WI38 (cell line): ENCODE measurements around the gene KCNJ12.

Experiments used
- H3K4me3 ChIP-seq: 2 replicates; pipeline ENCODE4 v1.5.1; 2011; ENCODE audit warnings: low read depth, mild to moderate bottlenecking, control low read depth, low read length
- CTCF ChIP-seq: IDR thresholded peaks from 2 replicates; pipeline ENCODE4 v1.5.1; 2012; ENCODE audit warnings: low read depth, mild to moderate bottlenecking, control low read depth, low read length

Gene KCNJ12

GRCh38 chr17:21457051-21458026, 81.2 kb downstream of the KCNJ12 start:
- TF ChIP-seq CTCF: peak; percentile 86
- H3K4me3 ChIP-seq: no peak overlapping the region

GRCh38 chr17:21458054-21458453, 81.9 kb downstream of the KCNJ12 start:
- no peak overlapping the region for H3K4me3 ChIP-seq
- no peak for TF ChIP-seq CTCF

DNA sequence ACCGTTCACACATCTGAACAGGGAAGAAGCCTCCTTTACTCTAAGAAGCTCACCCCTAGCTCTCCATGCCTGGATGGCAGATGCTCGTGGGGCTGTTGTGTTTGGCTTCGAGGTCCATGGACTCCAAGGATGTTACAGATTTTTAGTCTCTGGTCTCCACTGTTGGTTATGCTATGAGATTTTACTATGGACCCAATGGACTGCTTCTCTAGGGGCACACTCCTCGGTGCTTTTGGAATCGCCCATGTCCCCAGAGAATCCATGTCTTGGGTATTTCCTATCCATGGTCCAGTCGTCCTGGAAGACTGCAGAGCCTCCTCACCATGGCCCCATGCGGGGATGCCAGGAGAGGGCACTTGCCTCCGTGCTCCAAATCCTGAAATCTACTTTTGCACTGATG, 83.4 kb downstream of the KCNJ12 start:
- no peak overlapping the region for H3K4me3 ChIP-seq
- no peak for TF ChIP-seq CTCF

DNA sequence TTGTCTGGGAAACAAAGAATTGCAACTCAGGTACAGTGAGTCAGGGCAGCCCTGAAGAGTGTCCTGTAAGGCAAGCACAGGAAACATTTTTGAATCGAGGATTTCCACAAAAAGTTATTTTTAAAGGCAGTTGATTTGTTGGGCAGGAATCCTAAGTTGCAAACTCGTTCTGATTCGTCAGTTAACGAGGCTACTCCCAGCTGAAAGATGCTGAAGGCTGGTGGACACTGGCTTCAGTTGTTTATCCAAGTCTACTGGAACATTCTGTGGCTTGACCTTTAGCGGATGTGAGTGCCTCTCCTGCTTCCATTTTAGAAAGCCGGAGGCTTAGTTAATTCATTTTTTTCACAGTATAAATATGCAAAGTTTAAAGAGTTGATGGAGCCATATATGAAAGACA, 84.2 kb downstream of the KCNJ12 start:
- no peak overlapping the region for H3K4me3 ChIP-seq
- TF ChIP-seq CTCF: no peak

- no peak for TF ChIP-seq CTCF
- no peak overlapping the region for H3K4me3 ChIP-seq
These were observed 86.1 kb downstream of the KCNJ12 start for GRCh38 chr17:21462237-21462636.

DNA sequence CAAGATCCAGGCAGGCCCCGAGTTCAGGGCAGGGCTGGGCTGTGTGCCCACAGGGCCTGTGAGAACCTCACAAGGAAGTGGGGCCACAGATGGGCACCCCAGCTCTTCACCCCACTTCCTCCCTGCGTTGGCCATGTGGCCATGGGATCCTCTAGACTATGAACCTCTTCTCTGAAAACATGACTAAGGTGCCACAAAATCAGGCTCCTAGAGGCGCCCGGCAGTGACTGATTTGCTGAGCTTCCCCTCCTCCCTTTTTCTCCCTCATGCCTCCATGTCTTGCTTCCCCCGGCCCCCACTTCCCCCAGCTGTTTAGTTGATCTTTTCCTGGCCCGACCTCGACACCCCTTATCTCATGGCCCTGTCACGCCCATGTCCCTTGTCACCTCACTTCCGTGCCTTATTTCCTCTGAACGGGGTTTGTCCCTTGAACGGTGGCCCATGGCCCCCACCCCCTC, 87.1 kb downstream of the KCNJ12 start:
- TF ChIP-seq CTCF: no peak
- no peak overlapping the region for H3K4me3 ChIP-seq

DNA sequence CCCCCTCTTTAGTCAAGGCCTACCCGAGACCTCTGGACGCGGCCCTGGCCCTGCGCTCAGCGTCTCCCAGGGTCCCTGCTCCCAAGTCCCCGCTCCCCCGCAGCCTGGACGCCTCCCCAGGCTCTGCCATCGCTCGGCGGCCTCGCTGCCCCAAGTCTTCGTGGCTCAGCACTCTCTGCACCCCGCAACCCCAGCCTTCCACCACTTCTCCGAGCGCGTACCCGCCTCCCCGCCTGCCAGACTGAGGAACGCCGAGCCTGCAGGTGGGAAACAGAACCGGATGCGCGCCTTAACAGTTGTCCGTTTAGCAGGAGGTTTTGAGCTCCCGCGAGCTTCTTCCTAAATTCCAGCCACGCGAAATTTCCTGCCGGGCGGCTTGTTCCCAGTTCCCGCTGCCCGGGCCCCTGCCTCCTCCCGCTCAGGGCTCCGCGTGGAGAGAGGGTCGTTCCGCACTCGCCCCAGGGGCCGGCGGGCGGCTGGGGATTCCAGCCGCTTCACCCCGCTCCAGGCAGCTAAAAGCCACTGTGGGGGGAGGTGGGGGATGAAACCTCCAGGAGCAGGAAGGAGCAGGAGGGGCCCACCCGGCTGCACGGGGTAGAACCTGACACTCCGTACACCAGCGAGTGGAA, 87.7 kb downstream of the KCNJ12 start:
- TF ChIP-seq CTCF: no peak
- no peak overlapping the region for H3K4me3 ChIP-seq
